ENCODE data around the gene KIF12.

- TF ChIP-seq, protein P1, sequence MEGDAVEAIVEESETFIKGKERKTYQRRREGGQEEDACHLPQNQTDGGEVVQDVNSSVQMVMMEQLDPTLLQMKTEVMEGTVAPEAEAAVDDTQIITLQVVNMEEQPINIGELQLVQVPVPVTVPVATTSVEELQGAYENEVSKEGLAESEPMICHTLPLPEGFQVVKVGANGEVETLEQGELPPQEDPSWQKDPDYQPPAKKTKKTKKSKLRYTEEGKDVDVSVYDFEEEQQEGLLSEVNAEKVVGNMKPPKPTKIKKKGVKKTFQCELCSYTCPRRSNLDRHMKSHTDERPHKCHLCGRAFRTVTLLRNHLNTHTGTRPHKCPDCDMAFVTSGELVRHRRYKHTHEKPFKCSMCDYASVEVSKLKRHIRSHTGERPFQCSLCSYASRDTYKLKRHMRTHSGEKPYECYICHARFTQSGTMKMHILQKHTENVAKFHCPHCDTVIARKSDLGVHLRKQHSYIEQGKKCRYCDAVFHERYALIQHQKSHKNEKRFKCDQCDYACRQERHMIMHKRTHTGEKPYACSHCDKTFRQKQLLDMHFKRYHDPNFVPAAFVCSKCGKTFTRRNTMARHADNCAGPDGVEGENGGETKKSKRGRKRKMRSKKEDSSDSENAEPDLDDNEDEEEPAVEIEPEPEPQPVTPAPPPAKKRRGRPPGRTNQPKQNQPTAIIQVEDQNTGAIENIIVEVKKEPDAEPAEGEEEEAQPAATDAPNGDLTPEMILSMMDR (IDR thresholded peaks at IDR 0.05; ENCODE audit: low read depth, low read length, poor library complexity, severe bottlenecking) = no peak
- no peak for TF ChIP-seq EZH2phosphoT487 (IDR thresholded peaks at IDR 0.05; ENCODE audit: borderline replicate concordance, low read length)
Observed at GRCh38 chr9:114116126-114116747, 17.1 kb upstream of the KIF12 start.
